ENCODE measurements around the gene PIP4K2C. TPM values are rescaled to one million over a fixed set of nuclear protein-coding genes. Genes with fewer than 3 reads are reported as not detected.

PIP4K2C gene
- total RNA-seq, 1 experiment from 2014 or later: 48.7 TPM

- Histone ChIP-seq H3K4me2 (no peak overlapping the region), H3K9me3 (ENCODE audit: insufficient read depth, low read depth) (no peaks in the 10 kb centered on the region), H3K4me3 (no peak overlapping the region), H4K20me1 (ENCODE audit: insufficient read depth) (no peaks in the 10 kb centered on the region), H2AFZ (no peak overlapping the region), H3K27me3 (ENCODE audit: insufficient read depth, low read depth) (peaks cover 30% of the 10 kb centered on the region), H3K9me2 (ENCODE audit: insufficient read depth) (no peaks in the 10 kb centered on the region), H3F3A (ENCODE audit: insufficient read depth, low read depth) (no peaks in the 10 kb centered on the region), H3K4me1 (replicated peaks; ENCODE audit: insufficient read depth) (no peaks in the 10 kb centered on the region), H3K79me2 (ENCODE audit: low read depth) (no peaks in the 10 kb centered on the region), H3K27ac (no peak overlapping the region), H3K36me3 (ENCODE audit: low read depth) (no peaks in the 10 kb centered on the region)
- intact Hi-C loops (cut with micrococcal nuclease; ENCODE audit: unreplicated experiment): no loop called here
- no peak for DNase-seq
- ChIA-PET POLR2A (ENCODE audit: unreplicated experiment) (no interaction called here), CTCF (no interaction called here)
- BruUV-seq (replicated peaks): no TSS peak
- TF ChIP-seq EZH2 (IDR thresholded peaks at IDR 0.05; ENCODE audit: low read depth) (no peak), CTCF (conservative IDR thresholded peaks at IDR 0.05) (no peak)
Observed at GRCh38 chr12:57626111-57626920, 35.3 kb downstream of the PIP4K2C start.

GRCh38 chr12:57626921-57627445 is 36.0 kb downstream of the PIP4K2C start:
- Histone ChIP-seq H3F3A (ENCODE audit: insufficient read depth, low read depth) (no peaks in the 10 kb centered on the region), H3K4me1 (replicated peaks; ENCODE audit: insufficient read depth) (no peaks in the 10 kb centered on the region), H3K36me3 (ENCODE audit: low read depth) (no peaks in the 10 kb centered on the region), H3K4me2 (no peak overlapping the region), H3K9me2 (ENCODE audit: insufficient read depth) (no peaks in the 10 kb centered on the region), H3K79me2 (ENCODE audit: low read depth) (no peaks in the 10 kb centered on the region), H4K20me1 (ENCODE audit: insufficient read depth) (no peaks in the 10 kb centered on the region), H3K27me3 (ENCODE audit: insufficient read depth, low read depth) (peaks cover 24% of the 10 kb centered on the region), H2AFZ (no peak overlapping the region), H3K4me3 (no peak overlapping the region), H3K27ac (no peak overlapping the region), H3K9me3 (ENCODE audit: insufficient read depth, low read depth) (no peaks in the 10 kb centered on the region)
- intact Hi-C loops (cut with micrococcal nuclease; ENCODE audit: unreplicated experiment): no loop called here
- no TSS peak for BruUV-seq (replicated peaks)
- no peak for DNase-seq
- TF ChIP-seq EZH2 (IDR thresholded peaks at IDR 0.05; ENCODE audit: low read depth) (no peak), CTCF (conservative IDR thresholded peaks at IDR 0.05) (no peak)
- ChIA-PET CTCF (no interaction called here), POLR2A (ENCODE audit: unreplicated experiment) (no interaction called here)

- H3K79me2 ChIP-seq (ENCODE audit: low read depth): no peaks in the 10 kb centered on the region
- H4K20me1 ChIP-seq (ENCODE audit: insufficient read depth): no peaks in the 10 kb centered on the region
- H3K9me2 ChIP-seq (ENCODE audit: insufficient read depth): no peaks in the 10 kb centered on the region
- intact Hi-C loops (cut with micrococcal nuclease; ENCODE audit: unreplicated experiment): no loop called here
- no peak overlapping the region for H2AFZ ChIP-seq
- H3K36me3 ChIP-seq (ENCODE audit: low read depth): no peaks in the 10 kb centered on the region
- TF ChIP-seq EZH2 (IDR thresholded peaks at IDR 0.05; ENCODE audit: low read depth) (no peak), CTCF (conservative IDR thresholded peaks at IDR 0.05) (no peak)
- no peak overlapping the region for H3K4me2 ChIP-seq
- no peaks in the 10 kb centered on the region for H3K9me3 ChIP-seq (ENCODE audit: insufficient read depth, low read depth)
- no peaks in the 10 kb centered on the region for H3K4me1 ChIP-seq (replicated peaks; ENCODE audit: insufficient read depth)
- ChIA-PET CTCF (no interaction called here), POLR2A (ENCODE audit: unreplicated experiment) (interaction anchor here (0.6 kb wide), 1 partner anchor 36 kb away, joined by 3 read pairs; no protein-coding TSS in a partner anchor)
- no TSS peak for BruUV-seq (replicated peaks)
- H3F3A ChIP-seq (ENCODE audit: insufficient read depth, low read depth): no peaks in the 10 kb centered on the region
- no peak overlapping the region for H3K4me3 ChIP-seq
- peaks cover 17% of the 10 kb centered on the region for H3K27me3 ChIP-seq (ENCODE audit: insufficient read depth, low read depth)
- no peak for DNase-seq
- no peak overlapping the region for H3K27ac ChIP-seq
Observed at GRCh38 chr12:57627501-57628279, 36.7 kb downstream of the PIP4K2C start.

Data from PC-9 (cell line).